ENCODE results near the gene VAPB. TPM values are rescaled to one million over a fixed set of nuclear protein-coding genes. Genes with fewer than 3 reads are reported as not detected.
A peak's percentile ranks its signal among the peaks of the same experiment; 100 is the strongest.

VAPB gene, protein sequence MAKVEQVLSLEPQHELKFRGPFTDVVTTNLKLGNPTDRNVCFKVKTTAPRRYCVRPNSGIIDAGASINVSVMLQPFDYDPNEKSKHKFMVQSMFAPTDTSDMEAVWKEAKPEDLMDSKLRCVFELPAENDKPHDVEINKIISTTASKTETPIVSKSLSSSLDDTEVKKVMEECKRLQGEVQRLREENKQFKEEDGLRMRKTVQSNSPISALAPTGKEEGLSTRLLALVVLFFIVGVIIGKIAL
- total RNA-seq: 10 to 100 TPM; 10.9 to 20.4 (median 17.9) TPM

DNA sequence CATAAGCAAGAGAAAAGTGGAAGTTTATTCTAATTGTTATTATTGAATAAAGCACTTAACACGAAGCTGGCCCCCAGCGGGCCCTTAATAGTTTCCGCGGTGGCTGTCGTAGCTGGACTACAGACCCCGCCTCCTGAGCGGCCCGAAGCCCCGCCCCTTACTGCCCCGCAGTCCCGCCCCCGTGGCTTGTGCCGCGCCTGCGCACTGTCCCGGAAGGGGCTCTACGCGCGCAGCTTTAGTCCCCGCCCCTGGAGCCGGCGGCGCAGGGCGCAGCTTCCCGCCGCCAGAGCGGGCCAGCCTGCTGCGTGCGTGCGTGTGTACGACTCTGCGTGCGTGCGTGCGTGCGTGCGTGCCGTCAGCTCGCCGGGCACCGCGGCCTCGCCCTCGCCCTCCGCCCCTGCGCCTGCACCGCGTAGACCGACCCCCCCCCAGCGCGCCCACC is at the start of gene VAPB:
Gene VAPB, plus strand, starts transcription at position 348 of the 442 bp plus-strand sequence. CDS start 231 bp downstream, outside the sequence.
- H3K27me3 ChIP-seq: peaks cover 4% of the 10 kb centered on the region
- peak; percentile 95 to 96 for DNase-seq (ENCODE audit: low spot score in 2 of 2)
- peak within 1 kb of the TSS; percentile 90 for H3K27ac ChIP-seq
- no peaks in the 10 kb centered on the region for H3K9me3 ChIP-seq
- peak within 1 kb of the TSS; percentile 69 for H3K4me3 ChIP-seq
- WGBS: 0% methylated on average over 16 of the region's 51 CpGs
- TF ChIP-seq POLR2AphosphoS5 (IDR thresholded peaks at IDR 0.05) (peak in 1 of 3 donors; percentile 24), POLR2A (IDR thresholded peaks at IDR 0.05) (peak in 1 of 2 donors; percentile 64), EP300 (IDR thresholded peaks at IDR 0.05) (no peak)
- TF ChIP-seq, protein P1, sequence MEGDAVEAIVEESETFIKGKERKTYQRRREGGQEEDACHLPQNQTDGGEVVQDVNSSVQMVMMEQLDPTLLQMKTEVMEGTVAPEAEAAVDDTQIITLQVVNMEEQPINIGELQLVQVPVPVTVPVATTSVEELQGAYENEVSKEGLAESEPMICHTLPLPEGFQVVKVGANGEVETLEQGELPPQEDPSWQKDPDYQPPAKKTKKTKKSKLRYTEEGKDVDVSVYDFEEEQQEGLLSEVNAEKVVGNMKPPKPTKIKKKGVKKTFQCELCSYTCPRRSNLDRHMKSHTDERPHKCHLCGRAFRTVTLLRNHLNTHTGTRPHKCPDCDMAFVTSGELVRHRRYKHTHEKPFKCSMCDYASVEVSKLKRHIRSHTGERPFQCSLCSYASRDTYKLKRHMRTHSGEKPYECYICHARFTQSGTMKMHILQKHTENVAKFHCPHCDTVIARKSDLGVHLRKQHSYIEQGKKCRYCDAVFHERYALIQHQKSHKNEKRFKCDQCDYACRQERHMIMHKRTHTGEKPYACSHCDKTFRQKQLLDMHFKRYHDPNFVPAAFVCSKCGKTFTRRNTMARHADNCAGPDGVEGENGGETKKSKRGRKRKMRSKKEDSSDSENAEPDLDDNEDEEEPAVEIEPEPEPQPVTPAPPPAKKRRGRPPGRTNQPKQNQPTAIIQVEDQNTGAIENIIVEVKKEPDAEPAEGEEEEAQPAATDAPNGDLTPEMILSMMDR (IDR thresholded peaks at IDR 0.05): no peak
- peaks cover 24% of the 10 kb centered on the region for H3K4me1 ChIP-seq
- no peaks in the 10 kb centered on the region for H3K36me3 ChIP-seq

DNA sequence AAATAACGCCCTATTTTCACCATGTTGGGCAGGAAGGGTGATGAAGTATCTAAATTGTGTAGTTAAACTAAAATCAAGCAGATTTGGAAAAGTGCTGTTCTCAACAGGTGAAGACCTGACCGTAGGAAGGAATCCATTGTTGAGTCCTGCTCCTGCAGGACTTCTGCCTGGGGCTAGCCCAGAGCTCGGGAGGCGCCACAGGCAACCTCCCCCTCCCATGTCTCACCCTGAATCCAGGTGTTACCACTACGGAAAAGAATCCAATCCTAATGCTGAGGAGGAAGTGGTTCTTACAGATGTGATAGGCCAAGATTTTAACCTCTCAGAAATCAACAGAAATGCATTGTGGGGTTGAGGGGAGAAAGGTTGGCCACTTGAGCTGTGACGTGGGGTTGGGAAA is 49.3 kb upstream of the VAPB start:
- Histone ChIP-seq H3K4me3 (no peak overlapping the region), H3K9me3 (no peaks in the 10 kb centered on the region), H3K27me3 (no peaks in the 10 kb centered on the region), H3K4me1 (no peaks in the 10 kb centered on the region), H3K36me3 (peaks cover 8% of the 10 kb centered on the region), H3K27ac (no peak overlapping the region)
- 86% methylated on average over 6 of the region's 6 CpGs for WGBS
- DNase-seq (ENCODE audit: low spot score in 2 of 2): no peak
- TF ChIP-seq, protein P1 (IDR thresholded peaks at IDR 0.05): no peak
- TF ChIP-seq POLR2A (IDR thresholded peaks at IDR 0.05): no peak
- no peak for TF ChIP-seq POLR2AphosphoS5 (IDR thresholded peaks at IDR 0.05)
- TF ChIP-seq EP300 (IDR thresholded peaks at IDR 0.05): no peak

DNA sequence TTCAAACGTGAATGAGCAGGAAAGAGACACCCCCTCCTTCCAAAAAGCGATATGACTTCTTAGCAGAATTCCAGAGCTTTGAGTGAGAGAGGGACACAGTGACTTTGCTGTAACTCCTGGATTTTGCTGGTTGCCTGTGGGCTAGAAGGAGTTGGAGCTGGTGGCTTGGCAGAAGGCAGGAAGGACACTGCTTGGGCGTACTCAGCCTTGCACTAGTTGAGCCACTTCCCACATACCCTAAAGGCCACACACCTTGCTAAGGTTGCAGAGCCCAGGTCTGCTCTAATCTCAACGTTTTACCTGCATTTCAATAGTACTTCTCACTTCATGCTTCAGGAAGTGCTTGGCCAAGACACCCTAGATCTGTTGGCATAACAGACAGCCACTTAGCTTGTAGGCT is 48.9 kb upstream of the VAPB start:
- TF ChIP-seq EP300 (IDR thresholded peaks at IDR 0.05) (no peak), POLR2AphosphoS5 (IDR thresholded peaks at IDR 0.05) (no peak), POLR2A (IDR thresholded peaks at IDR 0.05) (no peak)
- TF ChIP-seq, protein P1 (IDR thresholded peaks at IDR 0.05): no peak
- H3K27ac ChIP-seq: no peak overlapping the region
- DNase-seq (ENCODE audit: low spot score in 2 of 2): no peak
- H3K4me1 ChIP-seq: no peaks in the 10 kb centered on the region
- no peaks in the 10 kb centered on the region for H3K27me3 ChIP-seq
- no peaks in the 10 kb centered on the region for H3K9me3 ChIP-seq
- WGBS: 95% methylated on average over 4 of the region's 4 CpGs
- peaks cover 12% of the 10 kb centered on the region for H3K36me3 ChIP-seq
- H3K4me3 ChIP-seq: no peak overlapping the region

DNA sequence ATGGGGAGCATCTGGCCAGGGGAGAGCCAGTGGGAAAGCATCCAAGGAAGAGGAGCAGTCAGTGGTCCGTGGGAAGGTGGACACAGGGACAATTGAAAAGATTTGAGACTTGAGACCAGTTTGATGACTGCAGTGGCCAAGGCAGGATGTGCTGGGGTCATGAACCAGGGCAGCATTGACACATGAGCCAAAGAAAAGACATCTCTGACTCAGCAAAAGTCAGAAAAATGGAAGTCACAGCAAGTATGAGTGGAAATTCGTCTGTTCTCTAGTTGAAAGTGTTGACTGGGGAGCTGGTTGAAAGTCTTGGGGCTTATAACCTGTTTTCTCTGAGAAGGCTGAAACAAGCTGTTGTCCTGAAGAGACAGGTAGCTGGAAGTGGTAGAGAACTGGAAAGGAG is 48.2 kb upstream of the VAPB start:
- 85% methylated on average over 2 of the region's 2 CpGs for WGBS
- Histone ChIP-seq H3K27ac (no peak overlapping the region), H3K4me1 (no peaks in the 10 kb centered on the region), H3K36me3 (peaks cover 19% of the 10 kb centered on the region), H3K9me3 (no peaks in the 10 kb centered on the region), H3K4me3 (no peak overlapping the region), H3K27me3 (no peaks in the 10 kb centered on the region)
- no peak for DNase-seq (ENCODE audit: low spot score in 2 of 2)
- TF ChIP-seq POLR2AphosphoS5 (IDR thresholded peaks at IDR 0.05): no peak
- TF ChIP-seq POLR2A (IDR thresholded peaks at IDR 0.05): no peak
- TF ChIP-seq EP300 (IDR thresholded peaks at IDR 0.05): no peak
- TF ChIP-seq, protein P1 (IDR thresholded peaks at IDR 0.05): no peak

DNA sequence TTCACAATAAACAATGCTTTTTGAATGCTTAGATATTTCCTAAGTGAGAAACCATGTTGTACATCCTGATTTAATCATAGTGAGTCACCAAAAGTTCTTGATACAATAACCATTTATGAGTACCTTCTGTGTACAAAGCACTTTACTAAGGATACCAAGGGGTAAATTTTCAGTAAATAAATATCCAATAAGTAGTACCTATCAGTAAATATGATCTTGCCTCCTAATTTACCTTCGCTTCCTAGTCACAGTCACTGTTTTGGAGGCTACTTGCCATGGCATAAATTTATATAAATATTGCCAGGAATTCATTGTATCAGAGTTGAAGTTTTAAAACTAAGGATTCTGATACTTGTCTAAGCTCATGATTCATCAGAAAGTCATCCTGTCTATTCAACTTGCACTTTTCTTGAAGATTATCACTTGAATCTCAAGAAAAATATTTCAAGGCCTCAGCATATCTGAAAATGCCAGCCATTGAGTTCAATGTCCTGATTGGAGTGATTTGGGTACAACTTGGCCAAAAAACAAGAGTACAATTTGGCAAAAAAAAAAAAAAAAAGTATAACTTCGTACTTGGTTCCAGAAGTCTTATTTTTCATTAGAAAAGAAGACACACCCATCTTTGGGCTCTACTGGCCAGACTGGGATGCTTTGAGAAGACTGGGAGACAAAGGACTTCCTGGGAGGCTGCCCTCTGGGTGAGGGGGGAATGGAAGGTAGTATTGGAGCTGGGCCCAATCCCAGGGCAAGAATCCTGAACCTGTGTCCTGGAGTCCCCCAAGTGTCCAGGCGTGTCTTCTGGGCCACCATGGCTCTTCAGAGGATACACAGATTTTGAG is 46.7 kb upstream of the VAPB start:
- Histone ChIP-seq H3K27ac (no peak overlapping the region), H3K36me3 (peaks cover 28% of the 10 kb centered on the region), H3K27me3 (no peaks in the 10 kb centered on the region), H3K4me3 (no peak overlapping the region), H3K9me3 (no peaks in the 10 kb centered on the region), H3K4me1 (no peaks in the 10 kb centered on the region)
- no peak for DNase-seq (ENCODE audit: low spot score in 2 of 2)
- TF ChIP-seq POLR2A (IDR thresholded peaks at IDR 0.05) (no peak), EP300 (IDR thresholded peaks at IDR 0.05) (no peak), POLR2AphosphoS5 (IDR thresholded peaks at IDR 0.05) (no peak)
- TF ChIP-seq, protein P1 (IDR thresholded peaks at IDR 0.05): no peak
- WGBS: 65% methylated on average over 3 of the region's 3 CpGs
